PC-3 (cell line): Measurements from ENCODE around the gene BBOX1. TPM values are rescaled to one million over a fixed set of nuclear protein-coding genes. Genes with fewer than 3 reads are reported as not detected.

Experiments used
- ATAC-seq: fragments of 200-7000 bp; cut with Tn5 transposase; 2 replicates; pipeline ENCODE4 v1.9.1; 2020; ENCODE audit warnings: mild to moderate bottlenecking, moderate library complexity
- BruUV-seq: library from RNA; stranded (reverse); fragments of 400-500 nt; replicated peaks from 2 replicates; lab custom pipeline; 2021; lab: Mats Ljungman, UMichigan
- CTCF ChIA-PET: fragments of 300-600 bp; sonication (Branson Sonifier 250); formaldehyde crosslinking; loops from one replicate; lab custom pipeline; 2022; ENCODE audit warnings: antibody characterized with exemption; lab: Charles Lee
- POLR2A ChIA-PET: fragments of 300-600 bp; sonication (Branson Sonifier 250); formaldehyde crosslinking; loops from one replicate; lab custom pipeline; 2022; ENCODE audit warnings: antibody characterized with exemption; ENCODE audit not compliant: unreplicated experiment; lab: Charles Lee
- DNase-seq: peaks from one replicate; pipeline ENCODE4 v3.0.0-alpha.2; 2015
- H2AFZ ChIP-seq: fragments of 300-600 bp; sonication (generic); 2 replicates; pipeline ENCODE4 v1.6.0; 2016; ENCODE audit warnings: antibody characterized with exemption, low read length
- H3F3A ChIP-seq: fragments of 300-600 bp; sonication (generic); one replicate; pipeline ENCODE4 v1.6.0; 2017; ENCODE audit warnings: antibody characterized with exemption, low read length, control low read depth, mild to moderate bottlenecking; ENCODE audit not compliant: unreplicated experiment
- H3K27ac ChIP-seq: fragments of 300-600 bp; sonication (generic); 2 replicates; pipeline ENCODE4 v1.5.1; 2016; ENCODE audit warnings: mild to moderate bottlenecking, low read length
- H3K27me3 ChIP-seq: fragments of 300-600 bp; sonication (generic); 2 replicates; pipeline ENCODE4 v1.6.1; 2016; ENCODE audit warnings: low read length, mixed read lengths
- H3K36me3 ChIP-seq: fragments of 300-600 bp; sonication (generic); 2 replicates; pipeline ENCODE4 v1.6.1; 2016; ENCODE audit warnings: low read depth, mixed run types, low read length, mixed read lengths
- H3K4me1 ChIP-seq: fragments of 300-600 bp; sonication (generic); 2 replicates; pipeline ENCODE4 v1.5.1; 2016; ENCODE audit warnings: low read length; ENCODE audit not compliant: insufficient read depth
- H3K4me2 ChIP-seq: fragments of 300-600 bp; sonication (generic); 2 replicates; pipeline ENCODE4 v1.6.0; 2016; ENCODE audit warnings: low read length
- H3K4me3 ChIP-seq: fragments of 300-600 bp; sonication (generic); 2 replicates; pipeline ENCODE4 v1.5.1; 2016; ENCODE audit warnings: mild to moderate bottlenecking, low read length, mixed read lengths
- H3K79me2 ChIP-seq: fragments of 300-600 bp; sonication (generic); 2 replicates; pipeline ENCODE4 v1.6.1; 2017; ENCODE audit warnings: low read length, mixed read lengths
- H3K9ac ChIP-seq: fragments of 300-600 bp; sonication (generic); 2 replicates; pipeline ENCODE4 v1.6.0; 2016; ENCODE audit warnings: mild to moderate bottlenecking, low read length
- H3K9me2 ChIP-seq: fragments of 300-600 bp; sonication (generic); replicated peaks from 2 replicates; pipeline ENCODE4 v1.6.1; 2016; ENCODE audit warnings: mixed run types, low read length, mixed read lengths
- H3K9me3 ChIP-seq: fragments of 300-600 bp; sonication (generic); 2 replicates; pipeline ENCODE4 v1.6.1; 2016; ENCODE audit warnings: low read length, mixed read lengths
- H4K20me1 ChIP-seq: fragments of 300-600 bp; sonication (generic); 2 replicates; pipeline ENCODE4 v1.6.1; 2016; ENCODE audit warnings: low read length, mixed read lengths
- EZH2 ChIP-seq: fragments of 300-600 bp; sonication (generic); IDR thresholded peaks from one replicate; pipeline ENCODE4 v1.6.1; 2017; ENCODE audit warnings: antibody characterized with exemption, mild to moderate bottlenecking, low read length; ENCODE audit not compliant: unreplicated experiment
- EZH2phosphoT487 ChIP-seq: fragments of 300-600 bp; sonication (generic); IDR thresholded peaks from 2 replicates; pipeline ENCODE4 v1.6.1; 2018; ENCODE audit warnings: mild to moderate bottlenecking, antibody characterized with exemption, low read length, borderline replicate concordance
- intact Hi-C: fragments of 100-400 bp; cut with micrococcal nuclease; formaldehyde crosslinking; loops from 2 replicates; pipeline ENCODE4 v1.9.0; 2023
- total RNA-seq: library from RNA; depleted of rRNA; stranded (reverse); fragments of >200 nt; gene quantifications from 2 replicates; pipeline ENCODE4 v1.2.3, GENCODE V29; 2014
- TF ChIP-seq, protein P1 (sequence below): fragments of 300-600 bp; sonication (generic); conservative IDR thresholded peaks from 2 replicates; pipeline ENCODE4 v1.5.1; 2017; ENCODE audit warnings: antibody characterized with exemption, low read depth, mild to moderate bottlenecking, low read length

The BBOX1 gene
- total RNA-seq, 1 experiment from 2014 or later = not detected

DNA sequence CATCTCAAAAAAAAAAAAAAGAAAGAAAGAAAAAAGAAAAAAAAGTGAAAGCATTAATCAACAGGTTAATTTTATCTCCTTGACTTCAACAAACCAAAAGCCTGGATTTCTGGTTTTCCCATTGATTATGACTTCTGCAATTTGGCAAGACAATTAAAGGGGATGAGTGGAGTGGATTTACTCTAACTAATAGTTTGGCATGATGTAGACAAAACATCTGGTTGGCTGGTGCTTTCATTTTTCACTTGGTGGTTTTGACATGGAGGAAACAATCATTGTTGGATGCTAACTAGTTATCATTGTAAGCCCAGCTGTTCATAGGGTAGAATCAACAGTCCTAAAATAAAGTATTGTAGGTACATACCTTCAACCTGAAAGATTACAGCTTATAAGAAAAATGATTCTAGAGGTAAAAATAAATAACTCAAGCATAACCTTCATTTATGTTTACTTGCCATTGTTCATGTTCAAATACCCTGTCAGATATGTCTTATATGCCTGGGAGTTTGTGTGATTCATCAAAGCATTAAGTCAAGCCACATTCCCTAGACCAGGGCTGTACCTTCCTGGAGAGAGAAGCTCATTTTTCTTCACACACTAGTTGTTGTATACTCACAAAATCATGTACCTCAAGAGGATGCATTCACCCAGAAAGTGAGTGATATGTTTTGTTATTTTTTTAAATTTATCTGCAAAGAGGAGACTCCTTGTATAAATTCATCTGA is 31.6 kb upstream of the BBOX1 start:
- Histone ChIP-seq H3K36me3 (no peaks in the 10 kb centered on the region), H3K27me3 (no peaks in the 10 kb centered on the region), H3K9ac (no peak overlapping the region), H3K9me2 (no peaks in the 10 kb centered on the region), H3K27ac (no peak overlapping the region), H3K9me3 (no peaks in the 10 kb centered on the region), H4K20me1 (no peaks in the 10 kb centered on the region), H3F3A (no peaks in the 10 kb centered on the region), H3K4me1 (no peaks in the 10 kb centered on the region), H3K4me3 (no peak overlapping the region), H3K4me2 (no peak overlapping the region), H3K79me2 (no peaks in the 10 kb centered on the region), H2AFZ (no peak overlapping the region)
- CTCF ChIA-PET = no interaction called here
- DNase-seq (no peak), ATAC-seq (no peak)
- POLR2A ChIA-PET = no interaction called here
- no TSS peak for BruUV-seq
- TF ChIP-seq, protein P1, sequence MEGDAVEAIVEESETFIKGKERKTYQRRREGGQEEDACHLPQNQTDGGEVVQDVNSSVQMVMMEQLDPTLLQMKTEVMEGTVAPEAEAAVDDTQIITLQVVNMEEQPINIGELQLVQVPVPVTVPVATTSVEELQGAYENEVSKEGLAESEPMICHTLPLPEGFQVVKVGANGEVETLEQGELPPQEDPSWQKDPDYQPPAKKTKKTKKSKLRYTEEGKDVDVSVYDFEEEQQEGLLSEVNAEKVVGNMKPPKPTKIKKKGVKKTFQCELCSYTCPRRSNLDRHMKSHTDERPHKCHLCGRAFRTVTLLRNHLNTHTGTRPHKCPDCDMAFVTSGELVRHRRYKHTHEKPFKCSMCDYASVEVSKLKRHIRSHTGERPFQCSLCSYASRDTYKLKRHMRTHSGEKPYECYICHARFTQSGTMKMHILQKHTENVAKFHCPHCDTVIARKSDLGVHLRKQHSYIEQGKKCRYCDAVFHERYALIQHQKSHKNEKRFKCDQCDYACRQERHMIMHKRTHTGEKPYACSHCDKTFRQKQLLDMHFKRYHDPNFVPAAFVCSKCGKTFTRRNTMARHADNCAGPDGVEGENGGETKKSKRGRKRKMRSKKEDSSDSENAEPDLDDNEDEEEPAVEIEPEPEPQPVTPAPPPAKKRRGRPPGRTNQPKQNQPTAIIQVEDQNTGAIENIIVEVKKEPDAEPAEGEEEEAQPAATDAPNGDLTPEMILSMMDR = no peak
- TF ChIP-seq EZH2phosphoT487 = no peak
- no peak for TF ChIP-seq EZH2
- intact Hi-C loops = no loop called here

DNA sequence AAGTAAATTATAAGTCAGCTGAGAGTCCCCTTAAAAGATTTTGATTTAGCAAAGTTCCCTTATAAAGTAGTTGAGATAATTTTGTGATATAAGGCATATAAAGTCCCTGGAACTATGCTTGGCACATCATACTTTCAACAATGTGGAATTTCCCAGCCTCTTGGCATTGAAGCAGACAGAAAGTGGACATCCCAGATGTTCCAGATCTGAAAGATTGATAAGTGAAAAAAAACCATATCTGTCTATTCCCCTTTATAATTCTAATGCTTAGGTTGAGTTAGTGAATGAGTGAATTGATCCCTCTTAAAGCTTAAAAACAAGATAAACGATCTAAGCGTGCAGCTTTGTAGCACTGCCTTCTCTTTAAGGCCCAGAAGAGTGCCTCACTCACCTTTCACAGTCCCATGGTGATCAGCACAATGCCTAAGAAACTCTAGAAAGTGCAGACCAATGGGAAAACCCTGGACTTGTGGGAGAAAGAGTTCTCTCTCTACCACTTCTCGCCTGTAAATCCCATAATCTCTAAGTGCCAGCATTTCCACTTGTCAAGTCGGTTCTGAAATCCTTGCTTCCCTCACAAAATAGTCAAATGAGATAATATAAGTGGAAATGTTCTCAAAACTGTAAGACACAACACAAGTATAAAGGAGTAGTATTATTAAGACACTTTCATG is 28.9 kb upstream of the BBOX1 start:
- ATAC-seq (no peak), DNase-seq (no peak)
- H3K9me3 ChIP-seq = no peaks in the 10 kb centered on the region
- no peak overlapping the region for H3K4me3 ChIP-seq
- ChIA-PET CTCF (no interaction called here), POLR2A (no interaction called here)
- intact Hi-C loops = no loop called here
- no peaks in the 10 kb centered on the region for H3K27me3 ChIP-seq
- TF ChIP-seq EZH2 = no peak
- TF ChIP-seq, protein P1 = no peak
- no peak for TF ChIP-seq EZH2phosphoT487
- no peaks in the 10 kb centered on the region for H3K4me1 ChIP-seq
- H2AFZ ChIP-seq = no peak overlapping the region
- H3K4me2 ChIP-seq = no peak overlapping the region
- BruUV-seq = no TSS peak
- no peak overlapping the region for H3K27ac ChIP-seq
- no peak overlapping the region for H3K9ac ChIP-seq
- no peaks in the 10 kb centered on the region for H3F3A ChIP-seq
- H3K9me2 ChIP-seq = no peaks in the 10 kb centered on the region
- H4K20me1 ChIP-seq = no peaks in the 10 kb centered on the region
- no peaks in the 10 kb centered on the region for H3K79me2 ChIP-seq
- H3K36me3 ChIP-seq = no peaks in the 10 kb centered on the region
